NB4 (cell line): ENCODE measurements around the gene CEP83.
"Not testable (repeated sequence)": the region's sequence is repeated elsewhere in the genome, so short reads cannot be mapped to it uniquely, and the experiment has no call there.

Experiments
- DNase-seq: peaks from one replicate; pipeline ENCODE4 v3.0.0; 2010; ENCODE audit warnings: low read depth
- H3K4me3 ChIP-seq: one replicate; pipeline ENCODE4 v1.5.1; 2011; ENCODE audit warnings: mild to moderate bottlenecking, low read depth, low read length, moderate library complexity
- MYC ChIP-seq: IDR thresholded peaks from 2 replicates; pipeline ENCODE4 v1.6.1; 2011; ENCODE audit warnings: low read depth, low read length
- POLR2A ChIP-seq: IDR thresholded peaks from 2 replicates; pipeline ENCODE4 v1.6.1; 2011; ENCODE audit warnings: mild to moderate bottlenecking; ENCODE audit not compliant: insufficient read length; ENCODE audit errors: extremely low read depth
- TF ChIP-seq, protein P1 (sequence below): IDR thresholded peaks from 2 replicates; pipeline ENCODE4 v1.6.1; 2011; ENCODE audit warnings: low read depth, low read length
- TF ChIP-seq, protein P2 (sequence below): IDR thresholded peaks from one replicate; pipeline ENCODE4 v1.5.1; 2012; ENCODE audit warnings: low read depth, low read length

The CEP83 gene

DNA sequence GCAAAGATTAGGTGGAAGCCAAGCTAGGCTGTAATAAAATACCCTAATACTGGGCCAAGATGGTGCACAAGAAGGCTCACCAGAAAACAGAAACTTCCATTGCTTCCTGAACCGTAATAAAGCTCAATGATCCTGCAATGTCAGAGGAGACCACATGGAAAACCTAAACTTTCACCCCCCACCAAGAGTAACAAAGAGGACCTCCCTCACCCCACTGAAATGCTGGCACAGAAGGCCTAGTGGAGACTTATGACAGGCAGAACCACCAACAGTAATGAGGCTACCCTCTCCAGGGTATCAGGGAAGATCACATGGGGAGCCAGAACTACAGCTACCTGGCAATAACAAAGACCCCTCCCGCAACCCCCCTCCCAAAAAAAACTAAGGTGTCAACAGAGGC is 43.1 kb downstream of the CEP83 start:
- DNase-seq: no peak
- no peak overlapping the region for H3K4me3 ChIP-seq
- TF ChIP-seq, protein P1, sequence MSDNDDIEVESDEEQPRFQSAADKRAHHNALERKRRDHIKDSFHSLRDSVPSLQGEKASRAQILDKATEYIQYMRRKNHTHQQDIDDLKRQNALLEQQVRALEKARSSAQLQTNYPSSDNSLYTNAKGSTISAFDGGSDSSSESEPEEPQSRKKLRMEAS: no peak
- TF ChIP-seq, protein P2, sequence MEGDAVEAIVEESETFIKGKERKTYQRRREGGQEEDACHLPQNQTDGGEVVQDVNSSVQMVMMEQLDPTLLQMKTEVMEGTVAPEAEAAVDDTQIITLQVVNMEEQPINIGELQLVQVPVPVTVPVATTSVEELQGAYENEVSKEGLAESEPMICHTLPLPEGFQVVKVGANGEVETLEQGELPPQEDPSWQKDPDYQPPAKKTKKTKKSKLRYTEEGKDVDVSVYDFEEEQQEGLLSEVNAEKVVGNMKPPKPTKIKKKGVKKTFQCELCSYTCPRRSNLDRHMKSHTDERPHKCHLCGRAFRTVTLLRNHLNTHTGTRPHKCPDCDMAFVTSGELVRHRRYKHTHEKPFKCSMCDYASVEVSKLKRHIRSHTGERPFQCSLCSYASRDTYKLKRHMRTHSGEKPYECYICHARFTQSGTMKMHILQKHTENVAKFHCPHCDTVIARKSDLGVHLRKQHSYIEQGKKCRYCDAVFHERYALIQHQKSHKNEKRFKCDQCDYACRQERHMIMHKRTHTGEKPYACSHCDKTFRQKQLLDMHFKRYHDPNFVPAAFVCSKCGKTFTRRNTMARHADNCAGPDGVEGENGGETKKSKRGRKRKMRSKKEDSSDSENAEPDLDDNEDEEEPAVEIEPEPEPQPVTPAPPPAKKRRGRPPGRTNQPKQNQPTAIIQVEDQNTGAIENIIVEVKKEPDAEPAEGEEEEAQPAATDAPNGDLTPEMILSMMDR: no peak
- TF ChIP-seq POLR2A (no peak), MYC (no peak)

DNA sequence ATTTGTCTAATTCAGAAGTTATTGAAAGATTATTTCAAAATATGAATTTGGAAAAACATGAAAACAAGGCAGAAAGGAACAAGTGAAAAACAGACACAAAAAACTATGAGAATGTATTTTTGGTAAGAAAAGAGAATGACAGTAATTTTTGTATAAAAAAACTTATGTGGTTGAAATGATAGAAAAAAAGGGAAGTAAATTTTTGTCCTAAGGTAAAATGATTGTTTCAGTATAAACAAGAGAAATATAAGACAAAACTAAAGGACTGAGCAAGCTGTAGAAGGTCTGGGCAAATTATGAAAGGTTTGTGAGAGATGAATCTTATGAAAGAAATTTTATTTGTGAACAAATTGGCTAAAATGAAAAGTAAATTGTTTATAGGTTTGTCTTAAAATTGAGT is 44.6 kb downstream of the CEP83 start:
- no peak for DNase-seq
- TF ChIP-seq, protein P2: no peak
- no peak for TF ChIP-seq MYC
- TF ChIP-seq, protein P1: no peak
- no peak for TF ChIP-seq POLR2A

DNA sequence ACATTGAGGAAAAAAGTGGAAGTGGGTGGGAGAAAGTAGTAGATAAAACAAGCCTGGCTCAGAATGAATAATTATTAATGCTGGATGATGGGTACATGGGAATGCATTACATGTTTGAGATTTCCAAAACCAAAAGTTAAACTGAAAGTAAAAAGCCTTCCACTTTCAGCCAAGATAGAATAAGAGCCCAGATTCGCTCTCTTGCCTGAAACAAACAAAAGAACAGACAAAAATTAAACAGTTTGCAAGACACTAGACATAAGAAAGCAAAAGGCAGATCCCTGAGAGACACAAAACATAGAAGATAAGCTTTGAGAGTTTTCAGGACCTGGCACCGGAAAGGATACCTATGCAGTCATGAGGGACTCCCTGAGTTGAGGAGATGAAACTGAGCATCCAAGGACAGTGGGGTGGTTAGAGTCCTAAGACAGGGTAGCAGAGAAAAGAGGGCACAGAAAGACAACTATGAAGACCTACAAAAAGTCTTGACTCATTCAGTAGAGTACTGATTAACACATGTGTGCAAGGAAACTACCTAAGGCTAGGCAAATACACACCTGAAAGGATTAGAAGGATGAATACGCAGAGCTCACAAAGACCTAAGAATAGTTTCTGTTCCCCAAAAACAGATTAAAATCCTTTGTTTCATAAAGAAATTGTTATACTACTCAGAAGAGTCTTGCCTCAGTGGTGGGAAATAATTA is 54.1 kb downstream of the CEP83 start:
- no peak for DNase-seq
- H3K4me3 ChIP-seq: no peak overlapping the region
- TF ChIP-seq MYC (no peak), POLR2A (no peak)
- TF ChIP-seq, protein P1: no peak
- TF ChIP-seq, protein P2: no peak

More for the DNA sequence above, 44.6 kb downstream of the CEP83 start:
- H3K4me3 ChIP-seq: no peak overlapping the region

DNA sequence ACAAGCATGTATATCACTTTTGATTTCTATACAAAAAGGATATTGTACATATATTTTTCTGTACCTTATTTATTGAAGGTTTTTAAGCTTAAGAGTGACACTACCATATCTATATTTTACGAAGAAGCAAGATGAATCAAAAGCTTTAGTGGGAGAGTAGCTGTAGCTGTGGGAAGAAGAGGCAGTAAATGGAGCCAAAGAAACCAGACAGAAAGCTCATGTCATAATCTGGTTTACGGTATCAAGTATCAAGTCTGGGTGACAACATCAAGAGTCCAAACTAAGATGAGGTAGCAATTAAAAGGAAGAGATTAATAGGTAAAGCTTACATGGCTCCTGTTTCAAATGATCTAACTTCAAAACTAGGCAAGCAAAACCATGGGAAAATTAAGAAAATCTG is 54.8 kb downstream of the CEP83 start:
- H3K4me3 ChIP-seq: no peak overlapping the region
- TF ChIP-seq POLR2A (no peak), MYC (no peak)
- TF ChIP-seq, protein P1: no peak
- TF ChIP-seq, protein P2: no peak
- DNase-seq: no peak

DNA sequence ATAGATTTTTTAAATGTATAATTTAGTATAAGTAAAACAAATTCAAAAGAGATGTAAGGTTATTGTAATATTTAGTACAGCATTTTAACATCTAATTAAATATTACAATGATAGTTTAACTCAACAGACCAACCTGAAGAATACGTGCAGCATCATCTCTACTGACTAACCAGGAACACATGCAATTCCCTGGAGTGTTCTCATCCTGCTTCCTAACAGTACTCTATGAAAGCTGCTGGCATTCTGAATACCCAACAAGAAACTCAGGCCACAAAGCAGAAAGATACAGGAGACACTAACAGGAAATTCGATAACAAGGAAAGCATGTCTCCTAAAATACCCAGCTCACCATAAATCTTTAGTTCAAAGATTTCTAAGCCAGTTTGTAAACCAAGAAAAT is 58.3 kb downstream of the CEP83 start:
- no peak overlapping the region for H3K4me3 ChIP-seq
- TF ChIP-seq, protein P1: no peak
- TF ChIP-seq, protein P2: no peak
- no peak for TF ChIP-seq POLR2A
- TF ChIP-seq MYC: no peak
- no peak for DNase-seq

DNA sequence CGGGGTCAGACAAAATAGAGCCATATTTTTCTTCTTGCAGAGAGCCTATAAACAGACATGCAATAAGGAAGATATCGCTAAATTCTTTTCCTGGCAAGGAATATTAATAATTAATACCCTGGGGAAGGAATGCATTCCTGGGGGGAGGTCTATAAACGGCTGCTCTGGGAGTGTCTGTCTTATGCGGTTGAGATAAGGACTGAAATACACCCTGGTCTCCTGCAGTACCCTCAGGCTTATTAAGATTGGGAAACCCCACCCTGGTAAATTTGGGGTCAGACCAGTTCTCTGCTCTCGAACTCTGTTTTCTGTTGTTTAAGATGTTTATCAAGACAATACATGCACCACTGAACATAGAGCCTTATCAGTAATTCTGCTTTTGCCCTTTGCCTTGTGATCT is 61.0 kb downstream of the CEP83 start:
- H3K4me3 ChIP-seq, DNase-seq: not testable (repeated sequence)
